Suppressor macrophage treated with lipopolysaccharide for 4 hours (primary cell): ENCODE data around the gene FTL.

Source experiments
- DNase-seq: peaks from one replicate; pipeline ENCODE4 v3.0.0-alpha.2; 2020

The FTL gene

GRCh38 chr19:48946463-48947257, 18.4 kb upstream of the FTL start:
- no peak for DNase-seq

DNA sequence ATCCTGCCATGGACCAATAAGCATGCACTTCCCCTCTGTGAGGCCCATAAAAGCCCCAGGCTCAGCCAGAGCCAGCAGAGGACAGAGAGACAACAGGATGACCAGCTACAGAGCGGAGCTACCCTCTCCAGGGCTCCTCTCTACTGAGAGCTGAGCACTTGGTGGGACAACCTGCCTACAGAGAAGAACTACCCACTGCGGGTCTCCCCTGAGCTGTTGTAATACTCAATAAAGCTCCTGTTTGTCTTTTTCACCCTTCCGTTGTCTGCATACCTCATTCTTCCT, 17.9 kb upstream of the FTL start:
- no peak for DNase-seq

DNA sequence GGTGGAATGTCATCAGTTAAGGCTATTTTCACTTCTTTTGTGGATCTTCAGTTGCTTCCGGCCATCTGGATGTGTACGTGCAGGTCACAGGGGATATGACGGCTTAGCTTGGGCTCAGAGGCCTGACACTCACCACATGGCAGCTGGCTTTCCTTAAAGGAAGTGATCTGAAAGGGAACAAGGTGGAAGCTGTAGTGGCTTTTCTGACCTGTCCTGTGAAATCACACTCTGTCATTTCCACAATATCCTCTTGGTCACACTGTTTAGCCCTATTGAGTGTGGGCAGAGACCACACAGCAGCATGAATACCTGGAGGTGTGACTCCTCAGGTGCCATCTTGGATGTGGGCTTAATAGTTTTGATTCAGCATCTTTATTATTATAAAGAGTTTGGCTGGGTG, 14.9 kb upstream of the FTL start:
- no peak for DNase-seq

DNA sequence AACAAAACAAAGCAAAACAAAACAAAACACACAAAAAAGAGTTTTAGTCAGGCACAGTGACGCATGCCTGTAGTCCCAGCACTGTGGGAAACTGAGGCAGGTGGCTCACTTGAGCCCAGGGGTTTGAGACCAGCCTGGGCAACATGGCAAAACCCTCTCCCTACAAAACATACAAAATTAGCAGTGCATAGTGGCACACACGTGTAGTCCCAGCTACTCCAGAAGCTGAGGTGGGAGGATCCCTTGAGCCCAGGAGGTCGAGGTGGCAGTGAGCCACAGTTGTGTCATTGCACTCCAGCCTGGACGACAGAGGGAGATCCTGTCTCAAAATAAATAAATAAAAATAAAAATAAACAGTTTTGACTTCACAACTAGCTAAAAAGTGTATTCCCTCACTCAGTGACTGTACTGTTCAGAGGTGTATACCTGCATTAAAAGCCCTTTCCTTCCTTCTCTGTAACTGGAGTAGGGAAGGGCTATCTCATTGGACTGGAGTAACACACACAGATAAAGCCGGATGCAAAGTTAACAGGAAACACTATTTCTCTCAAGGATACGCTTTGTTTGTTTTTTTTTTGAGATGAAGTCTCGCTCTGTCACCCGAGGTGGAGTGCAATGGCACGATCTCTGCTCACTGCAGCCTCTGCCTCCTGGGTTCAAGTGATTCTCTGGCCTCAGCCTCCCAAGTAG, 14.1 kb upstream of the FTL start:
- DNase-seq = no peak

- DNase-seq = peak; percentile 38
Measured at GRCh38 chr19:48953141-48953540, 12.0 kb upstream of the FTL start.

GRCh38 chr19:48953990-48954594, 11.0 kb upstream of the FTL start:
- DNase-seq = no peak

DNA sequence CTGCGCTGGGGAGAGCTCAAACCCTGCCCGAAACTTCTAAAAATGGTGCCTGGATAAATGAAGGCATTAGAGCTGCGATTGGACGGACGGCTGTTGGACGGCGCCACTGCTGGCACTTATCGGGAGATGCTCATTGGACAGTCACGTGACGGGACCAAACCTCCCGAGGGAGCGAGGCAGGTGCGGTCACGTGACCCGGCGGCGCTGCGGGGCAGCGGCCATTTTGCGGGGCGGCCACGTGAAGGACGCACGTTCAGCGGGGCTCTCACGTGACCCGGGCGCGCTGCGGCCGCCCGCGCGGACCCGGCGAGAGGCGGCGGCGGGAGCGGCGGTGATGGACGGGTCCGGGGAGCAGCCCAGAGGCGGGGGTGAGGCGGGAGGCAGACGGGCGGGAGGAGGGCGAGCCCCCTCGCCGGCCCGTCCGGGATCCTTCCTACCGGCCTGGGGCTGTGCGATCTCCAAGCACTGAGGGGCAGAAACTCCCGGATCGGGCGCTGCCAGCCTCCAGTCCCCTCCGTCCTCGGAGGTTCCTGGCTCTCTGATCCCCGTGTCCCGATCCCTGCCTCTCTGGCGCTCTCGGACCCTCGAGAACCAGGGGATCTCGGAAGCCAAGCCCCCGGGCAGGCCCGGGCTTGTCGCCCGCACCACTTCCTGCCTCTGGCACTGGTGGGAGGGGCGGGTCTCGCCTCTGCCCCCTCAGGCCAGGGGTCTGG, 10.4 kb upstream of the FTL start, which contains the start of gene BAX:
Gene BAX (plus strand): TSS at position 281 of the 713 bp plus-strand sequence. CDS start 54 bp downstream, at position 335.
- peak; percentile 92 for DNase-seq

DNA sequence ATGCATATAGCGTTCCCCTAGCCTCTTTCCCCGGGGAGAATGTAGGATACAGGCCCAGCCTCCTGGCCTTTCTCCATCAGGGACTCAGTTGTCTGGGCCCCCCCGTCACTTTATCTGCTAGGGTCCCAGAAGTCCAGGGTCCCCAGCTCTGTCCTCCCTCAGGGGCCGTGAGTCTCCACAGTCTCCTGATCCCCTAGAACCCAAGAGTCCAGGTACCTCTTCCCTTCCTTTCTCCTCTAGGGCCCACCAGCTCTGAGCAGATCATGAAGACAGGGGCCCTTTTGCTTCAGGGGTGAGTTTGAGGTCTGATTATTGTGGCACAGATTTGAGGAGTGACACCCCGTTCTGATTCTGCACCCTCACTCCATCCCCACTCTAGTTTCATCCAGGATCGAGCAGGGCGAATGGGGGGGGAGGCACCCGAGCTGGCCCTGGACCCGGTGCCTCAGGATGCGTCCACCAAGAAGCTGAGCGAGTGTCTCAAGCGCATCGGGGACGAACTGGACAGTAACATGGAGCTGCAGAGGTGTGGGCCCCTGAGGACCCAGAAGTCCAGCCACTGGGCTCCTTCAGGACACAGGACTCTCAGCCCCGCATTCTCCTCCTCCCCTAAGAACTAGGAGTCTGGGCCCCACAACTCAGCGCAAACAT, 9.7 kb upstream of the FTL start:
- DNase-seq = no peak

GRCh38 chr19:48958006-48958405, 7.1 kb upstream of the FTL start:
- DNase-seq = no peak

GRCh38 chr19:48959341-48960239, 5.5 kb upstream of the FTL start:
- DNase-seq = peak; percentile 50

GRCh38 chr19:48961051-48961649, 4.0 kb upstream of the FTL start:
- DNase-seq = peak; percentile 33

GRCh38 chr19:48961673-48962028, 3.5 kb upstream of the FTL start:
- no peak for DNase-seq

DNA sequence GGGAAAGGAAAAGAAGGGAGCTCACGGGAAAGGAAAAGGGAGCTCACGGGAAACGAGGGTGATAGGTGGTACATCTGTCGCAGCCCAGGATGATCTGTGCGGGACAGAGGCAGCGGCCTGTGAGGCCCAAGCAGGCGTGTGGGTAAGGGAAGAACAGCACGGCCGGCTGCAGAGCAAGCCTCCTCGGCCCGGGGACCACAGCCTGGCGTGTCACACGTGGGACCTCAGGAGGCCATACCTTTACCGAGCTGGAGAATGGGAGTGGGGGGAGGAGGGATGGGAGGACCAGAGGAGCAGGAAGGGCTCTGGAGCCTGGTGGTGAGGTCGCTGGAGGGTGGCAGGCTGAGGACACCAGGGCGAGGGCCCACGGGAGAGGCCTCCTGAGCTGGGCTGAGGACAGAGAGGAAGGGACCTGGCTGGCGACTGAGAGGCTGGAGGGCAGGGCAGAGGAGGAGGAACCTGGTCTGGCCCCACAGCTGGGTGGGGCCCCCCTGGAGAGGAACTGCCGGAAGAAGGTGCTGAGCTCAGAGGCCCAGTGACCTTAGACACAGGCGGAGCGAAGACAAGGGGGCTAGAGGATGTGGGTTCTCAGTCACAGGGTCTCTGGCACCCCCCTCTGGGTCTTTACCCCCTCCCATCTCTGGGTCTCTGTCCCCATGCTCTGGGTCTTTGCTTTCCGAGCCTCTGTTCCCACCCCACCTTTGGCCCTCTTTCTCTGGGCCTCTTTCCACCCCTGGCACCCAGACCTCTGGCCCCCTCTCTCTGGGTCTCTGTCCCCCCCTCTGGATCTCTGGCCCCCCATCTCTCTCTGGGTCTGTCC, 2.9 kb upstream of the FTL start:
- peak; percentile 77 for DNase-seq

DNA sequence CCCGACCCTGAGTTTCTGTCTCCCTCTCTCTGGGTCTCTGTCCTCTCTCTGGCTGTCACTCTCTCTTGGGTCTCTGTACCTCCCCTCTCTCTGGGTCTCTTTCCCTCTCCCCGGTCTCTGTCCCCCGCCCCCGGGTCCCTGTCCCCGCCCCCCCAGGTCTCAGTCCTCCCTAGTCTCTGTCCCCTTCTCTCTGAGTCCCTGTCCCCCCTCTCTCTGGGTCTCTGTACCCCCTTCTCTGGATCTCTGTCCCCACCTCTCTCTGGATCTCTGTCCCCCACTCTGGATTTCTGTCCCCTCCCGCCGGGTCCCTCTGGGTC, 2.3 kb upstream of the FTL start:
- DNase-seq = no peak

GRCh38 chr19:48963371-48964204, 1.5 kb upstream of the FTL start:
- peak; percentile 72 for DNase-seq

GRCh38 chr19:48964205-48965039, 687 bp upstream of the FTL start:
- DNase-seq = no peak

DNA sequence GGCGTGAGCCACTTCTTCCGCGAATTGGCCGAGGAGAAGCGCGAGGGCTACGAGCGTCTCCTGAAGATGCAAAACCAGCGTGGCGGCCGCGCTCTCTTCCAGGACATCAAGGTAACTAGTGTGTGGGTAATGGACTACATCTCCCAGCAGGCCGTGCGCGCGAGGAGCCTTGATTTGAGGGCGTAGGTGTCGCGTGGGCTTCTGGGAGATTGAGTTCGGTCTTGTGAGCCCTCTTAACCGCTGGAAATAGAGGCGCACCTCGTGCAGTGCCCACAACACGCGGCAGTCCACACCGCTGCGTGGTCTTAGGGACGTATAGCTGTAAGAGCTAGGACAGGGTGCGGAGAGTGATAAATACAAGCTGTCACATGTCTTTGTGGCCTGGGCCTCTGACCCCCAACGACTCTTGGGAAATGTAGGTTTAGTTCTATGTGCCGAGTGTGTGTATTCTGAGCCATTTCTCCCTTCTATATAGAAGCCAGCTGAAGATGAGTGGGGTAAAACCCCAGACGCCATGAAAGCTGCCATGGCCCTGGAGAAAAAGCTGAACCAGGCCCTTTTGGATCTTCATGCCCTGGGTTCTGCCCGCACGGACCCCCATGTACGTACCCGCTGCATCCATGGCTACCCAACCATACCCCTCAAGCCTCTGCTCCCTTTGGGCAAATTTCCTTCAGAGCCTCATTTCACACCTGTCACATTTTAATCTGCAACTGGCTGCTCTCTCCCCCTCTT, 864 bp downstream of the FTL start:
- peak; percentile 89 for DNase-seq
